KMS-11 (cell line): ENCODE measurements around the gene PRDM16.

Experiments
- H2AFZ ChIP-seq: fragments of 200-600 bp; sonication (generic); 2 replicates; pipeline ENCODE4 v1.6.1; 2016; ENCODE audit warnings: antibody characterized with exemption, mixed run types, low read depth
- H3K27ac ChIP-seq: fragments of 200-600 bp; sonication (generic); 2 replicates; pipeline ENCODE4 v1.6.1; 2016; ENCODE audit warnings: mild to moderate bottlenecking, mixed run types
- H3K27me3 ChIP-seq: fragments of 200-600 bp; sonication (generic); 2 replicates; pipeline ENCODE4 v1.6.1; 2017; ENCODE audit warnings: mild to moderate bottlenecking, low read depth, mixed run types, moderate library complexity; ENCODE audit not compliant: insufficient read depth
- H3K36me3 ChIP-seq: fragments of 200-600 bp; sonication (generic); 2 replicates; pipeline ENCODE4 v1.6.1; 2017; ENCODE audit warnings: mild to moderate bottlenecking, mixed run types; ENCODE audit not compliant: insufficient read depth
- H3K4me1 ChIP-seq: fragments of 200-600 bp; sonication (generic); 2 replicates; pipeline ENCODE4 v1.6.1; 2016; ENCODE audit warnings: mild to moderate bottlenecking, low read depth, mixed run types; ENCODE audit not compliant: poor library complexity, severe bottlenecking
- H3K4me2 ChIP-seq: fragments of 200-600 bp; sonication (generic); 2 replicates; pipeline ENCODE4 v1.7.0; 2016; ENCODE audit warnings: mild to moderate bottlenecking, mixed run types
- H3K4me3 ChIP-seq: fragments of 200-600 bp; sonication (generic); IDR thresholded peaks from 2 replicates; pipeline ENCODE4 v1.6.1; 2017; ENCODE audit warnings: low read depth, low read length, mixed read lengths; ENCODE audit not compliant: insufficient read depth
- H3K79me2 ChIP-seq: fragments of 200-600 bp; sonication (generic); 2 replicates; pipeline ENCODE4 v1.6.1; 2016; ENCODE audit warnings: low read depth, mixed run types; ENCODE audit not compliant: insufficient read depth
- H3K9ac ChIP-seq: fragments of 200-600 bp; sonication (generic); 2 replicates; pipeline ENCODE4 v1.6.1; 2016; ENCODE audit warnings: mild to moderate bottlenecking, mixed run types
- H4K20me1 ChIP-seq: fragments of 200-600 bp; sonication (generic); 2 replicates; pipeline ENCODE4 v1.6.1; 2016; ENCODE audit warnings: mild to moderate bottlenecking, mixed run types; ENCODE audit not compliant: insufficient read depth
- CTCF ChIP-seq: fragments of 200-600 bp; sonication (generic); conservative IDR thresholded peaks from 2 replicates; pipeline ENCODE4 v1.6.1; 2017; ENCODE audit warnings: low read depth, mild to moderate bottlenecking, antibody characterized with exemption, low read length, moderate library complexity, mixed read lengths

The PRDM16 gene

GRCh38 chr1:3342960-3343359, 274.0 kb downstream of the PRDM16 start:
- Histone ChIP-seq H4K20me1 (no peaks in the 10 kb centered on the region), H3K4me1 (no peaks in the 10 kb centered on the region)

GRCh38 chr1:3344395-3344794, 275.4 kb downstream of the PRDM16 start:
- Histone ChIP-seq H3K4me2 (no peak overlapping the region), H3K27ac (no peak overlapping the region), H3K4me3 (no peak overlapping the region), H4K20me1 (no peaks in the 10 kb centered on the region), H3K4me1 (no peaks in the 10 kb centered on the region), H3K27me3 (peaks cover 17% of the 10 kb centered on the region; the same call in 1 of the 2 replicates), H3K36me3 (no peaks in the 10 kb centered on the region), H3K9ac (no peak overlapping the region), H2AFZ (no peak overlapping the region), H3K79me2 (no peaks in the 10 kb centered on the region)
- TF ChIP-seq CTCF = no peak

More at GRCh38 chr1:3342960-3343359, 274.0 kb downstream of the PRDM16 start:
- Histone ChIP-seq H3K9ac (no peak overlapping the region), H3K4me3 (no peak overlapping the region), H3K79me2 (no peaks in the 10 kb centered on the region), H3K27ac (no peak overlapping the region), H2AFZ (no peak overlapping the region), H3K4me2 (no peak overlapping the region), H3K36me3 (no peaks in the 10 kb centered on the region), H3K27me3 (peaks cover 11% of the 10 kb centered on the region; the same call in 1 of the 2 replicates)
- TF ChIP-seq CTCF = no peak

DNA sequence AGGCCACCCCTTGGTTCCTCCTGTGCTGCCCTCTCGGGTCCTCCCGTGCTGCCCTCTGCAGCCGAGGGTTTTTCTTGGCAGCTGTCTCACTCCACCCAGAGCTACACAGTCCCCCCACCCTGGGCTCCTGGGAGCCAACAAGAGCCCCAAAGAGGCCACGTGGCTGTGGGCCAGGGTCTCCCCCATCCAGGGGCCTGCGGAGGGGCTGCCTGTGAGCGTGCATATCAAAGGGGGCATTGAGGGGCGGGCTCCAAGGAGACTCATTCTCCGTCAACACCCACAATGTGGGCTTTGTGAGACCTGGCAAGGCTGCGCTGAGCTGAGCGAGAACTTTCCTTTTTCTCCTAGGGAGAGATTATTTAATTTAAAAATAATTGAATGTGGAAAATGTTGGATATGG, 276.8 kb downstream of the PRDM16 start:
- Histone ChIP-seq H3K9ac (no peak overlapping the region), H4K20me1 (no peaks in the 10 kb centered on the region), H2AFZ (no peak overlapping the region), H3K4me2 (no peak overlapping the region), H3K27me3 (peaks cover 28% of the 10 kb centered on the region; the same call in 1 of the 2 replicates), H3K79me2 (no peaks in the 10 kb centered on the region), H3K36me3 (no peaks in the 10 kb centered on the region), H3K27ac (no peak overlapping the region), H3K4me1 (no peaks in the 10 kb centered on the region), H3K4me3 (no peak overlapping the region)
- no peak for TF ChIP-seq CTCF

DNA sequence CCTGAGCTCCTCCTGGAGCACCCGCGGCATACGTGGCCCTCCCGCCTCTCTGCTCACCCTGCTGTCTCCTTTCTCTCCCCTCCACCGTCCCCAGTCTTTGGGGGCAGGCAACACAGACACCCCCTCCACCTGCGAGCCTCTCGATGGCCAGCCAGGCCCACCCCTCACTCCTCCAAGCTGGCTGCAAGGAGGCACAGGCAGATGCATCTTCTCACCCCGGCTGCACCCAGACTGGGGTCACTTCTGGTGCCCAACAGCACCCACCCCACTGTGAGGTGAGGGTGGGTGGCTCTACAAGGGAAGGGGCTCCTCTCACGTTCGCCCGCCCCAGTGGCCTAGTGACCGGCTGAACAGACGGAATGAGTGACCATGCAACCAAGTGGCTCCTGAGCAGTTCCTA, 277.5 kb downstream of the PRDM16 start:
- Histone ChIP-seq H3K27ac (no peak overlapping the region), H3K4me3 (no peak overlapping the region), H3K9ac (no peak overlapping the region), H3K79me2 (no peaks in the 10 kb centered on the region), H3K36me3 (no peaks in the 10 kb centered on the region), H4K20me1 (no peaks in the 10 kb centered on the region), H2AFZ (no peak overlapping the region), H3K4me1 (no peaks in the 10 kb centered on the region), H3K27me3 (peaks cover 28% of the 10 kb centered on the region; the same call in 1 of the 2 replicates), H3K4me2 (no peak overlapping the region)
- no peak for TF ChIP-seq CTCF
